ENCODE measurements around the gene CTIF. TPM values are rescaled to one million over a fixed set of nuclear protein-coding genes. Genes with fewer than 3 reads are reported as not detected.

The CTIF gene
- polyA plus RNA-seq, 1 donor from 2014 or later = 50.2 TPM

DNA sequence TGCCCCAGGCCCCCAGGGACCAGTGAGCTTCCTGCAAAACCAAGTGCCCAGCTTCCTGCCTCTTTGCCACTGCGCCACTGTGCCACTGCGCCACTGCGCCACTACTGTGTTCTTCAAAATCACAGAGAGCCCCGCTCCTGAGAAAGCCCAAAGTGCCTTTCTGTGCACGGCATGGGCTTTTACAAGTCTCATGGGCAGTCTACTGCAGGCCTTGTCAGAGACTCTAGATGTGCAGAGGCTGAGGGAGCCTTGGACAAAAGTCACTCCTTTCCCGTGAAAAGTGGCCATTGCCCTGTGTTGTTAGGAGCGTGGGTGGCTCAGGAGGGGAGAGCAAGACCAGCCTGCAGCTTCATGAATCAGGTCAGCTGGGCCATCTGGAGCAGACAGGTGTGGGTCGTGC lies 231.4 kb downstream of the CTIF start:
- Histone ChIP-seq H4K20me1 (ENCODE audit: insufficient read depth) (no peaks in the 10 kb centered on the region), H3K36me3 (ENCODE audit: insufficient read depth, low read length) (peaks cover 13% of the 10 kb centered on the region)
- TF ChIP-seq EZH2 (IDR thresholded peaks at IDR 0.05; ENCODE audit: borderline replicate concordance, insufficient read depth, low read length, poor library complexity, severe bottlenecking) = no peak
- TF ChIP-seq SMC3 (conservative IDR thresholded peaks at IDR 0.05; ENCODE audit: poor library complexity) = no peak
- no peak for TF ChIP-seq RAD21 (conservative IDR thresholded peaks at IDR 0.05)
- TF ChIP-seq, protein P1, sequence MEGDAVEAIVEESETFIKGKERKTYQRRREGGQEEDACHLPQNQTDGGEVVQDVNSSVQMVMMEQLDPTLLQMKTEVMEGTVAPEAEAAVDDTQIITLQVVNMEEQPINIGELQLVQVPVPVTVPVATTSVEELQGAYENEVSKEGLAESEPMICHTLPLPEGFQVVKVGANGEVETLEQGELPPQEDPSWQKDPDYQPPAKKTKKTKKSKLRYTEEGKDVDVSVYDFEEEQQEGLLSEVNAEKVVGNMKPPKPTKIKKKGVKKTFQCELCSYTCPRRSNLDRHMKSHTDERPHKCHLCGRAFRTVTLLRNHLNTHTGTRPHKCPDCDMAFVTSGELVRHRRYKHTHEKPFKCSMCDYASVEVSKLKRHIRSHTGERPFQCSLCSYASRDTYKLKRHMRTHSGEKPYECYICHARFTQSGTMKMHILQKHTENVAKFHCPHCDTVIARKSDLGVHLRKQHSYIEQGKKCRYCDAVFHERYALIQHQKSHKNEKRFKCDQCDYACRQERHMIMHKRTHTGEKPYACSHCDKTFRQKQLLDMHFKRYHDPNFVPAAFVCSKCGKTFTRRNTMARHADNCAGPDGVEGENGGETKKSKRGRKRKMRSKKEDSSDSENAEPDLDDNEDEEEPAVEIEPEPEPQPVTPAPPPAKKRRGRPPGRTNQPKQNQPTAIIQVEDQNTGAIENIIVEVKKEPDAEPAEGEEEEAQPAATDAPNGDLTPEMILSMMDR (IDR thresholded peaks at IDR 0.05; ENCODE audit: poor library complexity, severe bottlenecking) = no peak
- no peak for TF ChIP-seq POLR2AphosphoS5 (IDR thresholded peaks at IDR 0.05)
- no peak for TF ChIP-seq MXI1 (conservative IDR thresholded peaks at IDR 0.05; ENCODE audit: poor library complexity, severe bottlenecking)
- TF ChIP-seq, protein P2, sequence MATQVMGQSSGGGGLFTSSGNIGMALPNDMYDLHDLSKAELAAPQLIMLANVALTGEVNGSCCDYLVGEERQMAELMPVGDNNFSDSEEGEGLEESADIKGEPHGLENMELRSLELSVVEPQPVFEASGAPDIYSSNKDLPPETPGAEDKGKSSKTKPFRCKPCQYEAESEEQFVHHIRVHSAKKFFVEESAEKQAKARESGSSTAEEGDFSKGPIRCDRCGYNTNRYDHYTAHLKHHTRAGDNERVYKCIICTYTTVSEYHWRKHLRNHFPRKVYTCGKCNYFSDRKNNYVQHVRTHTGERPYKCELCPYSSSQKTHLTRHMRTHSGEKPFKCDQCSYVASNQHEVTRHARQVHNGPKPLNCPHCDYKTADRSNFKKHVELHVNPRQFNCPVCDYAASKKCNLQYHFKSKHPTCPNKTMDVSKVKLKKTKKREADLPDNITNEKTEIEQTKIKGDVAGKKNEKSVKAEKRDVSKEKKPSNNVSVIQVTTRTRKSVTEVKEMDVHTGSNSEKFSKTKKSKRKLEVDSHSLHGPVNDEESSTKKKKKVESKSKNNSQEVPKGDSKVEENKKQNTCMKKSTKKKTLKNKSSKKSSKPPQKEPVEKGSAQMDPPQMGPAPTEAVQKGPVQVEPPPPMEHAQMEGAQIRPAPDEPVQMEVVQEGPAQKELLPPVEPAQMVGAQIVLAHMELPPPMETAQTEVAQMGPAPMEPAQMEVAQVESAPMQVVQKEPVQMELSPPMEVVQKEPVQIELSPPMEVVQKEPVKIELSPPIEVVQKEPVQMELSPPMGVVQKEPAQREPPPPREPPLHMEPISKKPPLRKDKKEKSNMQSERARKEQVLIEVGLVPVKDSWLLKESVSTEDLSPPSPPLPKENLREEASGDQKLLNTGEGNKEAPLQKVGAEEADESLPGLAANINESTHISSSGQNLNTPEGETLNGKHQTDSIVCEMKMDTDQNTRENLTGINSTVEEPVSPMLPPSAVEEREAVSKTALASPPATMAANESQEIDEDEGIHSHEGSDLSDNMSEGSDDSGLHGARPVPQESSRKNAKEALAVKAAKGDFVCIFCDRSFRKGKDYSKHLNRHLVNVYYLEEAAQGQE (IDR thresholded peaks at IDR 0.05; ENCODE audit: borderline replicate concordance) = no peak
- TF ChIP-seq EP300 (conservative IDR thresholded peaks at IDR 0.05; ENCODE audit: poor library complexity, severe bottlenecking) = no peak
- TF ChIP-seq TAF1 (IDR thresholded peaks at IDR 0.05; ENCODE audit: low read depth) = no peak

DNA sequence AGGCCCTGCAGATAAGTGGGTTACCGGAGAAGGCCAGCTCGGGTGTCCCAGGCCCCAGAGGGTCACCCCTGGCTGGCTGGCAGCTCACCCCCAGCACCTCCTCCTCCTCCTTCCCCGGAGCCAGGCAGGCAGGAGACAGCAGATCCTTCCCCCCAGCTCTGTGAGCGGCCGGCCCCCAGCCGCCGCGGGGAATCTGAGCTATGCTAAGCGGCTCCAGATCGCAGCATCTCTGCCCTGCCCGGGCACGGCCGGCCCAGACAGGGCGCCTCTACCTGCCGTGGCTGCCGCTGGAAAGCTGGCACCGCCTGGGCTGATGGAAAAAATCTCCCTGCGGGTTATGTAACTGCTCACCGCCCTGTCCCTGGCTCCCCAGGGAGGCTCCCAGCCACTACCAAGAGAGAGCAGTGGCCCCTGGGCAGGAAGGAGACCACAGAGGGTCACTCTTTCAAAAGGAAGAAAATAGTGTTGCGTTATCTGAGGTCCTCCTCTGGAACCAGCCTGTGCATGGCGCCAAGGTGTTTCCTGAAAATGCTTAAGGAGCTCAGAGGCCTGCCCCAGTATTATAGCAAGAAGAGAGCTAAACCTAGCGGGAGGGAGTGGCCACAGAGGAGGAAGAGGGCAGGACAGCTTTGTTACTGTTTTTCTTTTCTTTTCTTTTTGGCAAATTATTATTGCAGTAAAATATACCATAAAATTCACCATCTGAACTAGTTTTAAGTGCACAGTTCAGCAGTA lies 233.0 kb downstream of the CTIF start:
- Histone ChIP-seq H3K27ac (ENCODE audit: low read length) (no peak overlapping the region), H3K4me3 (ENCODE audit: low read length) (no peak overlapping the region), H3K9me2 (ENCODE audit: insufficient read depth, low read length) (no peaks in the 10 kb centered on the region), H3K9me3 (ENCODE audit: low read length) (no peaks in the 10 kb centered on the region), H4K20me1 (ENCODE audit: insufficient read depth) (no peaks in the 10 kb centered on the region), H3K79me2 (replicated peaks; ENCODE audit: insufficient read depth, low read length) (no peaks in the 10 kb centered on the region), H3K36me3 (ENCODE audit: insufficient read depth, low read length) (peaks cover 10% of the 10 kb centered on the region), H3F3A (ENCODE audit: insufficient read depth, low read length, poor library complexity, severe bottlenecking) (no peaks in the 10 kb centered on the region), H3K9ac (ENCODE audit: low read length) (no peak overlapping the region), H3K4me2 (ENCODE audit: low read length) (no peak overlapping the region), H3K27me3 (ENCODE audit: insufficient read depth, low read depth, low read length) (no peaks in the 10 kb centered on the region), H2AFZ (ENCODE audit: low read depth, low read length) (no peak overlapping the region)
- TF ChIP-seq, protein P1 (IDR thresholded peaks at IDR 0.05; ENCODE audit: poor library complexity, severe bottlenecking) = no peak
- TF ChIP-seq POLR2AphosphoS5 (IDR thresholded peaks at IDR 0.05) (no peak), RAD21 (conservative IDR thresholded peaks at IDR 0.05) (no peak), MXI1 (conservative IDR thresholded peaks at IDR 0.05; ENCODE audit: poor library complexity, severe bottlenecking) (no peak)

More for the DNA sequence above, 231.4 kb downstream of the CTIF start:
- H3K79me2 ChIP-seq (replicated peaks; ENCODE audit: insufficient read depth, low read length) = no peaks in the 10 kb centered on the region
- no peaks in the 10 kb centered on the region for H3K9me2 ChIP-seq (ENCODE audit: insufficient read depth, low read length)
- H3K9me3 ChIP-seq (ENCODE audit: low read length) = no peaks in the 10 kb centered on the region
- H2AFZ ChIP-seq (ENCODE audit: low read depth, low read length) = no peak overlapping the region
- H3K4me3 ChIP-seq (ENCODE audit: low read length) = no peak overlapping the region
- H3K27ac ChIP-seq (ENCODE audit: low read length) = no peak overlapping the region
- H3K9ac ChIP-seq (ENCODE audit: low read length) = no peak overlapping the region
- H3F3A ChIP-seq (ENCODE audit: insufficient read depth, low read length, poor library complexity, severe bottlenecking) = no peaks in the 10 kb centered on the region
- no peak overlapping the region for H3K4me2 ChIP-seq (ENCODE audit: low read length)
- H3K27me3 ChIP-seq (ENCODE audit: insufficient read depth, low read depth, low read length) = no peaks in the 10 kb centered on the region

Data from neural cell (in vitro differentiated cells).